HEK293T (cell line): Measurements from ENCODE around the gene SYDE1.

Experiments used
- CTCF ChIA-PET: fragments of 350-600 bp; formaldehyde crosslinking; extraction: SDS; loops from one replicate; lab custom pipeline; 2021; ENCODE audit warnings: antibody characterized with exemption, inconsistent platforms; lab: Yijun Ruan, JAX
- POLR2A ChIA-PET: fragments of 350-600 bp; formaldehyde crosslinking; extraction: SDS; loops from one replicate; lab custom pipeline; 2020; ENCODE audit warnings: antibody characterized with exemption, inconsistent platforms; lab: Yijun Ruan, JAX
- DNase-seq: peaks from one replicate; pipeline ENCODE4 v3.0.0; 2012; ENCODE audit warnings: mixed read lengths; ENCODE audit errors: extremely low spot score
- ARNT ChIP-seq: fragments of 450-650 bp; IDR thresholded peaks from 2 replicates; pipeline ENCODE4 v1.6.1; 2017; ENCODE audit warnings: mild to moderate bottlenecking
- BHLHE40 ChIP-seq: fragments of 450-650 bp; IDR thresholded peaks from 2 replicates; pipeline ENCODE4 v1.6.1; 2016; ENCODE audit warnings: mild to moderate bottlenecking, moderate library complexity, borderline replicate concordance
- CTBP1 ChIP-seq: fragments of 450-650 bp; IDR thresholded peaks from 2 replicates; pipeline ENCODE4 v1.6.1; 2016; ENCODE audit warnings: borderline replicate concordance
- ELF4 ChIP-seq: fragments of 450-650 bp; IDR thresholded peaks from 2 replicates; pipeline ENCODE4 v1.6.1; 2017; ENCODE audit warnings: antibody characterized with exemption
- FOXA1 ChIP-seq: fragments of 450-650 bp; IDR thresholded peaks from 2 replicates; pipeline ENCODE4 v1.6.1; 2016; ENCODE audit warnings: mild to moderate bottlenecking
- FOXK2 ChIP-seq: fragments of 450-650 bp; IDR thresholded peaks from 2 replicates; pipeline ENCODE4 v1.6.1; 2016; ENCODE audit warnings: mild to moderate bottlenecking
- FOXM1 ChIP-seq: fragments of 450-650 bp; IDR thresholded peaks from 2 replicates; pipeline ENCODE4 v1.6.1; 2017; ENCODE audit warnings: mild to moderate bottlenecking, borderline replicate concordance
- HDGF ChIP-seq: fragments of 450-650 bp; IDR thresholded peaks from 2 replicates; pipeline ENCODE4 v1.6.1; 2017; ENCODE audit warnings: antibody characterized with exemption, borderline replicate concordance
- L3MBTL2 ChIP-seq: fragments of 450-650 bp; conservative IDR thresholded peaks from 2 replicates; pipeline ENCODE4 v1.6.1; 2016; ENCODE audit warnings: mild to moderate bottlenecking
- LEF1 ChIP-seq: fragments of 450-650 bp; IDR thresholded peaks from 2 replicates; pipeline ENCODE4 v1.6.1; 2017; ENCODE audit warnings: mild to moderate bottlenecking, borderline replicate concordance
- NFRKB ChIP-seq: fragments of 450-650 bp; IDR thresholded peaks from 2 replicates; pipeline ENCODE4 v1.6.1; 2016; ENCODE audit warnings: mild to moderate bottlenecking, moderate library complexity
- SP1 ChIP-seq: fragments of 450-650 bp; IDR thresholded peaks from 2 replicates; pipeline ENCODE4 v1.6.1; 2017
- SUZ12 ChIP-seq: fragments of 450-650 bp; IDR thresholded peaks from 2 replicates; pipeline ENCODE4 v1.6.1; 2016; ENCODE audit warnings: mild to moderate bottlenecking
- TARDBP ChIP-seq: fragments of 450-650 bp; IDR thresholded peaks from 2 replicates; pipeline ENCODE4 v1.6.1; 2016
- ZNF384 ChIP-seq: fragments of 450-650 bp; IDR thresholded peaks from 2 replicates; pipeline ENCODE4 v1.6.1; 2016
- TF ChIP-seq, protein P1 (sequence below): fragments of 450-650 bp; IDR thresholded peaks from 2 replicates; pipeline ENCODE4 v1.6.1; 2016

The SYDE1 gene

DNA sequence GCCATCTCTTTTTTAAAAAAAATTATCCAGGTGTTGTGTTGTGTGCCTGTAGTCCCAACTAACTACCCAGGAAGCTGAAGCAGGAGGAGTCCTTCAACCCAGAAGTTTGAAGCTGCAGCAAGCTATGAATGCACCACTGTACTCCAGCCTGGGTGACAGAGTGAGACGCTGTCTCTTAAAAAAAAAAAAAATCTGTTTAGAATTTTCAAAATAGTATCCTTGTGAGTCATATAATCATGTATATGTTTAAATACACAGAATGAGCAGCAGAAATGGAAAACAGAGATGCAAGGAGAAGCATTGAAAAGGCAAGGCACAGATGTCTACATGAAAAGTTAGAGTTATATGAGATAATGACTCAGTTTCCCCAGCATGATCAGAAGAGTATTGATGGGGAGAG, 31.2 kb downstream of the SYDE1 start:
- CTCF ChIA-PET = no interaction called here

DNA sequence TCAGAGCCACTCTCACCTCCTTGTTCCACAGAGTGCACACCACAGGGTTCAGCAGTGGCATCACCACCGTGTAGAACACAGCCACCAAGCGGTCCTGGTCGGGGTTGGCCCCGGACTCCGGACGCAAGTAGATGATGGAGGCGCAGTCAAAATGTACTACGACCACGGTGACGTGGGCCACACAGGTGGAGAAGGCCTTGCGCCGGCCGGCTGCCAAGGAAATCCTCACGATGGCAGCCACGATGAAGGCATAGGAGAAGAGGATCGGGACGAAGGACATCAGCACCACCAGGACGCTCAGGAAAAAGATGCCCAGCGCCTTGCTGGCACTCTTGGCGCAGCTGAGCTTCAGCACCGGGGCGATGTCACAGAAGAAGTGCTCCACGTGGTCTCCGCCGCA, 33.9 kb downstream of the SYDE1 start:
- TF ChIP-seq ZNF384 (no peak), FOXM1 (no peak), CTBP1 (no peak), ELF4 (no peak), NFRKB (no peak), FOXA1 (no peak), TARDBP (no peak), L3MBTL2 (no peak)
- ChIA-PET CTCF (no interaction called here), POLR2A (no interaction called here)
- DNase-seq = no peak

More for the DNA sequence above, 31.2 kb downstream of the SYDE1 start:
- TF ChIP-seq L3MBTL2 (no peak), TARDBP (no peak), FOXK2 (no peak), ARNT (no peak), HDGF (no peak), BHLHE40 (no peak), LEF1 (no peak), FOXA1 (no peak), FOXM1 (no peak), ZNF384 (no peak), SP1 (no peak), NFRKB (no peak), CTBP1 (no peak), SUZ12 (no peak), ELF4 (no peak)
- TF ChIP-seq, protein P1, sequence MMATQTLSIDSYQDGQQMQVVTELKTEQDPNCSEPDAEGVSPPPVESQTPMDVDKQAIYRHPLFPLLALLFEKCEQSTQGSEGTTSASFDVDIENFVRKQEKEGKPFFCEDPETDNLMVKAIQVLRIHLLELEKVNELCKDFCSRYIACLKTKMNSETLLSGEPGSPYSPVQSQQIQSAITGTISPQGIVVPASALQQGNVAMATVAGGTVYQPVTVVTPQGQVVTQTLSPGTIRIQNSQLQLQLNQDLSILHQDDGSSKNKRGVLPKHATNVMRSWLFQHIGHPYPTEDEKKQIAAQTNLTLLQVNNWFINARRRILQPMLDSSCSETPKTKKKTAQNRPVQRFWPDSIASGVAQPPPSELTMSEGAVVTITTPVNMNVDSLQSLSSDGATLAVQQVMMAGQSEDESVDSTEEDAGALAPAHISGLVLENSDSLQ = no peak
- no peak for DNase-seq
- POLR2A ChIA-PET = no interaction called here

DNA sequence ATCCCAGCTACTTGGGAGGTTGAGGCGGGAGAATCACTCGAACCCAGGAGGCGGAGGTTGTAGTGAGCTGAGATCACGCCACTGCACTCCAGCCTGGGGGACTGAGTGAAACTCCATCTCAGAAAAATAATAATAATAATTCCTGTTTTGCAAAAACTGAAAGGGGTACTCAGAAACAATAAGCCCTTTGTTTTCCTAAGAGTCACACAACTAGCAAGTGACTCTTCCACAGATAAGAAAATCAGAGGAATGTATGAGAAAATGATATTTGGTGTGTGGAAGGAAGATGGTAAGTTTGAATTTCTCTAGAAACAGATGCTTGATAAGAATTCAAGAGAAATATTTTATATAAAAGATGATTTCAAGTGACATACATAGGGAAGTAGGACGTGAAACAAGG, 35.1 kb downstream of the SYDE1 start:
- ChIA-PET CTCF (no interaction called here), POLR2A (no interaction called here)
- DNase-seq = no peak
- no peak for TF ChIP-seq BHLHE40
- TF ChIP-seq CTBP1 = no peak
- TF ChIP-seq HDGF = no peak
- no peak for TF ChIP-seq L3MBTL2
- TF ChIP-seq ARNT = no peak
- no peak for TF ChIP-seq ELF4
- no peak for TF ChIP-seq TARDBP

DNA sequence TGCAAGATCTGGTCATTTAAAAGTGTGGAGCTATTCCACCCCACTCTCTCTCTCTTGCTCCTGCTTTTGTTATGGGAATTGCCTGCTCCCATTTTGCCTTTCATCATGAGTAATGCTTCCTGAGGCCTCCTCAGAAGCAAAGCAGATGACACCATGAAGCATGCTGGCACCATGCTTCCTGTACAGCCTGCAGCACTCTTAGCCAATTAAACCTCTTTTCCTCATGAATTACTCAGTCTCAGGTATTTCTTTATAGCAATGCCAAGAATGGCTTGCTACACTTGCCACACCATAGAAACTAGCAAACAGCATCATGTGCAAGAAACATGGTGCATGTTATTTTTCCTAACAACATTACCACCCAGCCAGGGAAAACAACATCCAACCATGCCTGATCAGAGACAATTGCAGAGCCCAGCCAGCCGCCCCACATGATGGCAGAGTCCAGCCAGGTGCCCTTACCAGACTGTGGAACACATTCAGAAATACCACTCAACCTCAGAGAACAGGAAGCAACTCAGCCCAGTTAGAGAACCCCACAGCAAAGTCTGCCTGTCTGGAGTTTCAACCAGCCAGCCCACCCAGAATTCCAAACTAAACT, 36.9 kb downstream of the SYDE1 start:
- no peak for TF ChIP-seq SP1
- no peak for TF ChIP-seq TARDBP
- no peak for TF ChIP-seq ELF4
- no peak for TF ChIP-seq ARNT
- no peak for TF ChIP-seq SUZ12
- TF ChIP-seq ZNF384 = no peak
- TF ChIP-seq CTBP1 = no peak
- TF ChIP-seq, protein P1 = no peak
- no peak for TF ChIP-seq L3MBTL2
- no peak for TF ChIP-seq FOXA1
- TF ChIP-seq BHLHE40 = no peak
- no peak for TF ChIP-seq FOXK2
- no peak for TF ChIP-seq NFRKB
- TF ChIP-seq FOXM1 = no peak
- TF ChIP-seq LEF1 = no peak
- TF ChIP-seq HDGF = no peak
- DNase-seq = no peak
- ChIA-PET CTCF (no interaction called here), POLR2A (no interaction called here)

DNA sequence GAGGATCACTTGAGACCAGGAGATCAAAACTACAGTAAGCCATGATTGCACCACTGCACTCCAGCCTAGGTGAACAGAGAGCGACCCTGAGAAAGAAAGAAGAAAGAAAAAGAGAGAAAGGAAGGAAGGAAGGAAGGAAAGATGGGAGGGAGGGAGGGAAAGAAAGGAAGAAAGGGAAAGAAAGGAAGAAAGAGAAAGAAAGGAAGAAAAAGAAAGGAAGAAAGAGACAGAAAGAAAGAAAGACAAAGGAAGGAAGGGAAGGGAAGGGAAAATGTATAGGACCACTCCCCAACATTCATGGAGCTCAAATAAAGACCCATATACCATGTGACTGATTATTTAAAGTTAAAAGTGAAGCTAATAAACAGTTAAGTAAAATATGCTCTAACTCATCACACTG, 39.9 kb downstream of the SYDE1 start:
- ChIA-PET POLR2A (no interaction called here), CTCF (no interaction called here)
- DNase-seq = no peak
- no peak for TF ChIP-seq CTBP1
- TF ChIP-seq BHLHE40 = no peak
- TF ChIP-seq FOXM1 = no peak
- no peak for TF ChIP-seq SUZ12
- TF ChIP-seq ZNF384 = no peak

DNA sequence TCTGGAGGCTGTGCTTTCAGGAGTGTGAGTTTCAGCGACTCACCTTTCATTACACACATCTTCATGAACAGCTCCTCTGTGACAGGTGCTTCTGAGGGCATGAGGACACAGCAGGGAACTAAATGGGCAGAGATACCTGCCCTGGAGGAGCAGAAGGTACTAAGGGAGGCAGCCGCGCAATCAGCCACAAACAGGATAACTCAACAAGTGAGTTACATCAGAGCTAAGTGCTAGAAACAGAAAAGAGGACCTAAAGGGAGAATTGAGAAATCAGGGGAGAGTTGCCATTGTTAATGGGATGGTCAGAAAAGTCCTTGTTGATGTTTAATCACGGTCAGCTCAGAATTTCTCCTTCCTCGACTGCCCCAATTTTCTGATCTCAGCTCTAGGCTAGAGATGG, 42.5 kb downstream of the SYDE1 start:
- CTCF ChIA-PET = interaction anchor here (0.7 to 2.5 kb wide), 3 partner anchors 48 to 76 kb away, joined by 6 to 9 read pairs (median 6); no protein-coding TSS in a partner anchor
- no peak for DNase-seq
- TF ChIP-seq L3MBTL2 = no peak
- no peak for TF ChIP-seq ZNF384
- no peak for TF ChIP-seq BHLHE40
- no peak for TF ChIP-seq ELF4
- TF ChIP-seq NFRKB = no peak
- no peak for TF ChIP-seq SUZ12
- TF ChIP-seq, protein P1 = no peak
- TF ChIP-seq ARNT = no peak
- no peak for TF ChIP-seq HDGF
- TF ChIP-seq FOXA1 = no peak
- TF ChIP-seq FOXM1 = no peak
- no peak for TF ChIP-seq FOXK2
- TF ChIP-seq LEF1 = no peak
- no peak for TF ChIP-seq SP1
- TF ChIP-seq TARDBP = no peak
- no peak for TF ChIP-seq CTBP1
- POLR2A ChIA-PET = no interaction called here
